PC-3 (cell line): ENCODE data around the gene MTFR1L. TPM values are rescaled to one million over a fixed set of nuclear protein-coding genes. Genes with fewer than 3 reads are reported as not detected.

Experiments
- ATAC-seq: fragments of 200-7000 bp; cut with Tn5 transposase; 2 replicates; pipeline ENCODE4 v1.9.1; 2020; ENCODE audit warnings: mild to moderate bottlenecking, moderate library complexity
- BruUV-seq: library from RNA; stranded (reverse); fragments of 400-500 nt; replicated peaks from 2 replicates; lab custom pipeline; 2021; lab: Mats Ljungman, UMichigan
- CTCF ChIA-PET: fragments of 300-600 bp; sonication (Branson Sonifier 250); formaldehyde crosslinking; loops from one replicate; lab custom pipeline; 2022; ENCODE audit warnings: antibody characterized with exemption; lab: Charles Lee
- POLR2A ChIA-PET: fragments of 300-600 bp; sonication (Branson Sonifier 250); formaldehyde crosslinking; loops from one replicate; lab custom pipeline; 2022; ENCODE audit warnings: antibody characterized with exemption; ENCODE audit not compliant: unreplicated experiment; lab: Charles Lee
- DNase-seq: peaks from one replicate; pipeline ENCODE4 v3.0.0-alpha.2; 2015
- H2AFZ ChIP-seq: fragments of 300-600 bp; sonication (generic); 2 replicates; pipeline ENCODE4 v1.6.0; 2016; ENCODE audit warnings: antibody characterized with exemption, low read length
- H3F3A ChIP-seq: fragments of 300-600 bp; sonication (generic); one replicate; pipeline ENCODE4 v1.6.0; 2017; ENCODE audit warnings: antibody characterized with exemption, low read length, control low read depth, mild to moderate bottlenecking; ENCODE audit not compliant: unreplicated experiment
- H3K27ac ChIP-seq: fragments of 300-600 bp; sonication (generic); 2 replicates; pipeline ENCODE4 v1.5.1; 2016; ENCODE audit warnings: mild to moderate bottlenecking, low read length
- H3K27me3 ChIP-seq: fragments of 300-600 bp; sonication (generic); 2 replicates; pipeline ENCODE4 v1.6.1; 2016; ENCODE audit warnings: low read length, mixed read lengths
- H3K36me3 ChIP-seq: fragments of 300-600 bp; sonication (generic); 2 replicates; pipeline ENCODE4 v1.6.1; 2016; ENCODE audit warnings: low read depth, mixed run types, low read length, mixed read lengths
- H3K4me1 ChIP-seq: fragments of 300-600 bp; sonication (generic); 2 replicates; pipeline ENCODE4 v1.5.1; 2016; ENCODE audit warnings: low read length; ENCODE audit not compliant: insufficient read depth
- H3K4me2 ChIP-seq: fragments of 300-600 bp; sonication (generic); 2 replicates; pipeline ENCODE4 v1.6.0; 2016; ENCODE audit warnings: low read length
- H3K4me3 ChIP-seq: fragments of 300-600 bp; sonication (generic); 2 replicates; pipeline ENCODE4 v1.5.1; 2016; ENCODE audit warnings: mild to moderate bottlenecking, low read length, mixed read lengths
- H3K79me2 ChIP-seq: fragments of 300-600 bp; sonication (generic); 2 replicates; pipeline ENCODE4 v1.6.1; 2017; ENCODE audit warnings: low read length, mixed read lengths
- H3K9ac ChIP-seq: fragments of 300-600 bp; sonication (generic); 2 replicates; pipeline ENCODE4 v1.6.0; 2016; ENCODE audit warnings: mild to moderate bottlenecking, low read length
- H3K9me2 ChIP-seq: fragments of 300-600 bp; sonication (generic); replicated peaks from 2 replicates; pipeline ENCODE4 v1.6.1; 2016; ENCODE audit warnings: mixed run types, low read length, mixed read lengths
- H3K9me3 ChIP-seq: fragments of 300-600 bp; sonication (generic); 2 replicates; pipeline ENCODE4 v1.6.1; 2016; ENCODE audit warnings: low read length, mixed read lengths
- H4K20me1 ChIP-seq: fragments of 300-600 bp; sonication (generic); 2 replicates; pipeline ENCODE4 v1.6.1; 2016; ENCODE audit warnings: low read length, mixed read lengths
- CTCF ChIP-seq: fragments of 300-600 bp; sonication (generic); conservative IDR thresholded peaks from 2 replicates; pipeline ENCODE4 v1.5.1; 2017; ENCODE audit warnings: antibody characterized with exemption, low read depth, mild to moderate bottlenecking, low read length
- EZH2 ChIP-seq: fragments of 300-600 bp; sonication (generic); IDR thresholded peaks from one replicate; pipeline ENCODE4 v1.6.1; 2017; ENCODE audit warnings: antibody characterized with exemption, mild to moderate bottlenecking, low read length; ENCODE audit not compliant: unreplicated experiment
- EZH2phosphoT487 ChIP-seq: fragments of 300-600 bp; sonication (generic); IDR thresholded peaks from 2 replicates; pipeline ENCODE4 v1.6.1; 2018; ENCODE audit warnings: mild to moderate bottlenecking, antibody characterized with exemption, low read length, borderline replicate concordance
- intact Hi-C: fragments of 100-400 bp; cut with micrococcal nuclease; formaldehyde crosslinking; loops from 2 replicates; pipeline ENCODE4 v1.9.0; 2023
- total RNA-seq: library from RNA; depleted of rRNA; stranded (reverse); fragments of >200 nt; gene quantifications from 2 replicates; pipeline ENCODE4 v1.2.3, GENCODE V29; 2014

Gene MTFR1L
- total RNA-seq, 1 experiment from 2014 or later: 35.6 TPM

- no TSS peak for BruUV-seq
- H3K4me1 ChIP-seq: peaks cover 8% of the 10 kb centered on the region; the same call in 1 of the 2 replicates
- DNase-seq: no peak
- TF ChIP-seq CTCF: no peak
- TF ChIP-seq EZH2: no peak
- no peak for TF ChIP-seq EZH2phosphoT487
- H4K20me1 ChIP-seq: no peaks in the 10 kb centered on the region
- POLR2A ChIA-PET: no interaction called here
- no peak overlapping the region for H2AFZ ChIP-seq
- CTCF ChIA-PET: interaction anchor here (0.6 kb wide), 1 partner anchor 48 kb away, joined by 11 read pairs; no protein-coding TSS in a partner anchor
- no peak overlapping the region for H3K4me2 ChIP-seq
- no peaks in the 10 kb centered on the region for H3K79me2 ChIP-seq
- no peaks in the 10 kb centered on the region for H3K36me3 ChIP-seq
- H3K27ac ChIP-seq: no peak overlapping the region
- H3K4me3 ChIP-seq: no peak overlapping the region
- no peaks in the 10 kb centered on the region for H3K9me2 ChIP-seq
- H3F3A ChIP-seq: no peaks in the 10 kb centered on the region
- no peak overlapping the region for H3K9ac ChIP-seq
- H3K27me3 ChIP-seq: no peaks in the 10 kb centered on the region
- no peak for ATAC-seq
- no peaks in the 10 kb centered on the region for H3K9me3 ChIP-seq
- intact Hi-C loops: loop anchor here (10.0 kb wide), 1 partner anchor 100 kb away; no protein-coding TSS in a partner anchor
Measured at GRCh38 chr1:25794325-25794724, 25.4 kb upstream of the MTFR1L start.

GRCh38 chr1:25795211-25795610, 24.5 kb upstream of the MTFR1L start:
- intact Hi-C loops: loop anchor here (10.0 kb wide), 1 partner anchor 100 kb away; no protein-coding TSS in a partner anchor

More at GRCh38 chr1:25795211-25795610, 24.5 kb upstream of the MTFR1L start:
- POLR2A ChIA-PET: interaction anchor here (0.7 kb wide), 1 partner anchor 49 kb away, joined by 3 read pairs; no protein-coding TSS in a partner anchor
- Histone ChIP-seq H3K4me3 (no peak overlapping the region), H2AFZ (no peak overlapping the region), H4K20me1 (no peaks in the 10 kb centered on the region), H3K27ac (no peak overlapping the region), H3K9me2 (no peaks in the 10 kb centered on the region), H3K79me2 (no peaks in the 10 kb centered on the region), H3F3A (no peaks in the 10 kb centered on the region), H3K4me2 (no peak overlapping the region), H3K9me3 (no peaks in the 10 kb centered on the region), H3K27me3 (no peaks in the 10 kb centered on the region), H3K4me1 (peaks cover 12% of the 10 kb centered on the region; the same call in 1 of the 2 replicates), H3K9ac (no peak overlapping the region), H3K36me3 (no peaks in the 10 kb centered on the region)
- no peak for ATAC-seq
- CTCF ChIA-PET: no interaction called here
- TF ChIP-seq CTCF (no peak), EZH2phosphoT487 (no peak), EZH2 (no peak)
- no peak for DNase-seq
- no TSS peak for BruUV-seq
